Heart left ventricle (tissue), 16 donors: Measurements from ENCODE around the gene RPS6KA5. TPM values are rescaled to one million over a fixed set of nuclear protein-coding genes. Genes with fewer than 3 reads are reported as not detected.

Experiments
- ATAC-seq, 4 donors: fragments of 200-7000 bp; cut with Tn5 transposase; one replicate each; pipeline ENCODE4 v1.9.1; 2020 to 2022; ENCODE audit warnings: moderate library complexity in 4 of 4, mild to moderate bottlenecking in 3 of 4, moderate number of reproducible peaks in 1 of 4
- DNase-seq, 5 donors: peaks; one replicate each; pipeline ENCODE4 v3.0.0-alpha.2; 2020
- H3K27ac ChIP-seq, 12 donors: fragments of 200-600 bp; sonication (generic) in 4 of 12; one replicate each; pipeline versions ENCODE4 v1.5.0 to v1.8.0; 2016 to 2022; ENCODE audit warnings: mild to moderate bottlenecking in 2 of 12
- H3K27me3 ChIP-seq, 9 donors: fragments of 200-600 bp; sonication (generic) in 2 of 9; one replicate each; pipeline versions ENCODE4 v1.5.1 to v1.8.0; 2016 to 2022; ENCODE audit warnings: mild to moderate bottlenecking in 3 of 9
- H3K36me3 ChIP-seq, 9 donors: fragments of 200-600 bp; sonication (generic) in 2 of 9; one replicate each; pipeline versions ENCODE4 v1.5.0 to v1.8.0; 2018 to 2022; ENCODE audit warnings: mild to moderate bottlenecking in 2 of 9
- H3K4me1 ChIP-seq, 12 donors: fragments of 200-600 bp; sonication (generic) in 4 of 12; one replicate each; pipeline versions ENCODE4 v1.5.0 to v1.8.0; 2016 to 2022; ENCODE audit warnings: mild to moderate bottlenecking in 3 of 12
- H3K4me3 ChIP-seq, 12 donors: fragments of 200-600 bp; sonication (generic) in 4 of 12; one replicate each; pipeline versions ENCODE4 v1.5.0 to v1.8.0; 2017 to 2022; ENCODE audit warnings: mild to moderate bottlenecking in 9 of 12, moderate library complexity in 4 of 12
- H3K9me3 ChIP-seq, 12 donors: fragments of 200-600 bp; sonication (generic) in 4 of 12; one replicate each; pipeline versions ENCODE4 v1.5.0 to v1.8.0; 2016 to 2022; ENCODE audit warnings: mild to moderate bottlenecking in 1 of 12
- POLR2A ChIP-seq, 2 donors: fragments of 450-650 bp; IDR thresholded peaks; one replicate each; pipeline ENCODE4 v1.6.1; 2017; ENCODE audit warnings: antibody characterized with exemption in 2 of 2, mild to moderate bottlenecking in 2 of 2, moderate library complexity in 2 of 2
- WGBS, 4 donors: extraction: QIAGEN DNeasy Blood & Tissue Kit in 2 of 4; methylation state at CpG; one replicate each; pipeline versions ENCODE4 v1.1.5 to v1.1.7; 2013 to 2018; 5-methylcytosine and 5-hydroxymethylcytosine counted together
- intact Hi-C, 10 donors: fragments of 100-400 bp; cut with DNase I; formaldehyde crosslinking; loops; one replicate each; pipeline versions ENCODE4 v1.11.1 to v1.14.2; 2022
- polyA plus RNA-seq, 2 donors: library from polyadenylated mRNA; stranded (reverse); fragments of 200-250 nt; gene quantifications; one replicate each; pipeline ENCODE4 v1.2.3, GENCODE V29; 2013
- total RNA-seq, 9 donors: library from RNA; depleted of rRNA in 2 of 9; stranded (reverse); fragments of >200 nt in 2 of 9; fragmentation: NEBNext Ultra II Directional in 3 of 9; extraction: Animal tissue kit (Norgen Biotek cat#: 25700) in 3 of 9; gene quantifications; one replicate each; pipeline versions ENCODE4 v1.1.0 to v1.2.4, GENCODE V29; 2016 to 2023
- TF ChIP-seq, protein P1 (sequence below), 12 donors: fragments of 200-600 bp; sonication (generic) in 4 of 12; IDR thresholded peaks; one replicate each; pipeline versions ENCODE4 v1.5.0 to v1.8.0; 2018 to 2022; ENCODE audit warnings: antibody characterized with exemption in 12 of 12, mild to moderate bottlenecking in 5 of 12
- donor health status: ischemic (EF 13 %, LVEDD 7.1; RV severe dilation, severe dysfunction).
- donor health status: healthy with polysubstance abuse.
- donor health status: DM: no; HTN: yes; CAD: no.
- donor health status: DM: no; HTN: no; CAD: no.
- donor health status: ischemic (EF 25% LVEDD 6.9; RV normal size, moderate dysfunction).
- donor health status: ischemic (EF 25% LVEDD 5.7; RV mildly dilated, moderate dysfunction).
- donor health status: healthy.
- donor health status: DM: yes; HTN: yes; CAD: no.
- donor health status: ischemic (EF 35%, LVEDD 5.7; RV mildly dilated, moderate dysfunction).
- donor health status: nonischemic (EF 11% LVEDD 7.7; RV severe dilation, severe dysfunction).
- donor health status: DM: yes; HTN: yes; CAD: no.
- donor health status: PGD.
- donor health status: ischemic (EF 29% LVEDD 5.4; RV normal size, mild dysfunction).
- donor health status: nonischemic (EF 23%, LVEDD 6.1; RV moderate dilation, normal function).

Gene RPS6KA5
- total and polyA plus RNA-seq, 11 donors, result 0.72 to 13.3 (median 8.5) TPM

GRCh38 chr14:90805084-90805391 is 255.4 kb downstream of the RPS6KA5 start:
- 94 to 96% (median 95%) methylated on average over 9 to 13 of the region's 13 CpGs for WGBS, 4 donors
- no peak for DNase-seq
- Histone ChIP-seq H3K4me3 (no peak overlapping the region), H3K9me3 (no peaks in the 10 kb centered on the region), H3K4me1 (peaks cover 7 to 69% (median 47%) of the 10 kb centered on the region in 12 donors), H3K36me3 (no peaks in the 10 kb centered on the region), H3K27ac (peak overlapping the region in 3 of 12 donors; percentile 16 to 68 (median 59)), H3K27me3 (no peaks in the 10 kb centered on the region)
- TF ChIP-seq POLR2A (IDR thresholded peaks at IDR 0.05), result no peak
- TF ChIP-seq, protein P1, sequence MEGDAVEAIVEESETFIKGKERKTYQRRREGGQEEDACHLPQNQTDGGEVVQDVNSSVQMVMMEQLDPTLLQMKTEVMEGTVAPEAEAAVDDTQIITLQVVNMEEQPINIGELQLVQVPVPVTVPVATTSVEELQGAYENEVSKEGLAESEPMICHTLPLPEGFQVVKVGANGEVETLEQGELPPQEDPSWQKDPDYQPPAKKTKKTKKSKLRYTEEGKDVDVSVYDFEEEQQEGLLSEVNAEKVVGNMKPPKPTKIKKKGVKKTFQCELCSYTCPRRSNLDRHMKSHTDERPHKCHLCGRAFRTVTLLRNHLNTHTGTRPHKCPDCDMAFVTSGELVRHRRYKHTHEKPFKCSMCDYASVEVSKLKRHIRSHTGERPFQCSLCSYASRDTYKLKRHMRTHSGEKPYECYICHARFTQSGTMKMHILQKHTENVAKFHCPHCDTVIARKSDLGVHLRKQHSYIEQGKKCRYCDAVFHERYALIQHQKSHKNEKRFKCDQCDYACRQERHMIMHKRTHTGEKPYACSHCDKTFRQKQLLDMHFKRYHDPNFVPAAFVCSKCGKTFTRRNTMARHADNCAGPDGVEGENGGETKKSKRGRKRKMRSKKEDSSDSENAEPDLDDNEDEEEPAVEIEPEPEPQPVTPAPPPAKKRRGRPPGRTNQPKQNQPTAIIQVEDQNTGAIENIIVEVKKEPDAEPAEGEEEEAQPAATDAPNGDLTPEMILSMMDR (IDR thresholded peaks at IDR 0.05), result no peak
- intact Hi-C loops, result loop anchor here in 2 of 10 donors (5.0 kb wide), 2 partner anchors 43 to 103 kb away; no protein-coding TSS in a partner anchor
- no peak for ATAC-seq

GRCh38 chr14:90804292-90805083 is 256.0 kb downstream of the RPS6KA5 start:
- WGBS, 4 donors, result 78 to 88% (median 85%) methylated on average over 13 to 18 of the region's 18 CpGs
- intact Hi-C loops, result loop anchor here in 2 of 10 donors (5.0 kb wide), 2 partner anchors 42 to 102 kb away; no protein-coding TSS in a partner anchor
- peaks cover 7 to 63% (median 45%) of the 10 kb centered on the region in 12 donors for H3K4me1 ChIP-seq

DNA sequence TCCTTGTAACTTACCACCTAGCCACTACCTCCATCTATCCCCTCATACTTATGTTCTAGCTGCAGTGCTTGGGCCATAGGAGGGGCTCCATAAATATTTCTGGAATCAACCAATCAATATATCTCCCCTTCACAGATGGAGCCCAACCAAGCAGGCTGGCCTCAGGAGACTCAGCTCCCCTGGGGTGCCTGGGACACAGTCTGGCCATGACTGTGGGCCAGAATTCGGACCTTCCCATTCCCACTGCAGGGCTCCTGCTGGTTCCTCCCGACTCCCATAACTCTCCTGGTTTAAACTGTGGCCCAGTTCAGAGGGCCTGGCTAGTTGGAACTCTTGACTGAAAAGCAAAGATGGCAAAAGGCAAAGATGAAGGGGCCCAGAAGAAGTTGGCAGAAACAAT is 257.2 kb downstream of the RPS6KA5 start:
- no peaks in the 10 kb centered on the region for H3K36me3 ChIP-seq
- no peaks in the 10 kb centered on the region for H3K27me3 ChIP-seq
- H3K4me1 ChIP-seq, result peaks cover 7 to 53% (median 36%) of the 10 kb centered on the region in 12 donors
- no peaks in the 10 kb centered on the region for H3K9me3 ChIP-seq
- intact Hi-C loops, result no loop called here
- ATAC-seq, result no peak
- peak overlapping the region; percentile 4 to 73 (median 49) for H3K27ac ChIP-seq
- DNase-seq, result peak in 1 of 5 donors; percentile 39
- TF ChIP-seq POLR2A (IDR thresholded peaks at IDR 0.05), result no peak
- TF ChIP-seq, protein P1 (IDR thresholded peaks at IDR 0.05), result no peak
- 65 to 82% (median 69%) methylated on average over 2 of the region's 2 CpGs for WGBS, 4 donors
- no peak overlapping the region for H3K4me3 ChIP-seq

More at GRCh38 chr14:90804292-90805083, 256.0 kb downstream of the RPS6KA5 start:
- H3K4me3 ChIP-seq, result no peak overlapping the region
- H3K36me3 ChIP-seq, result no peaks in the 10 kb centered on the region
- no peaks in the 10 kb centered on the region for H3K27me3 ChIP-seq
- H3K9me3 ChIP-seq, result no peaks in the 10 kb centered on the region
- TF ChIP-seq POLR2A (IDR thresholded peaks at IDR 0.05), result no peak
- TF ChIP-seq, protein P1 (IDR thresholded peaks at IDR 0.05), result no peak
- DNase-seq, result peak in 1 of 5 donors; percentile 46
- H3K27ac ChIP-seq, result peak overlapping the region in 11 of 12 donors; percentile 4 to 73 (median 55)
- ATAC-seq, result no peak

GRCh38 chr14:90799420-90799819 is 261.0 kb downstream of the RPS6KA5 start:
- no peak overlapping the region for H3K27ac ChIP-seq
- 78 to 88% (median 85%) methylated on average over 5 of the region's 5 CpGs for WGBS, 4 donors
- H3K27me3 ChIP-seq, result no peaks in the 10 kb centered on the region
- no peak for TF ChIP-seq POLR2A (IDR thresholded peaks at IDR 0.05)
- TF ChIP-seq, protein P1 (IDR thresholded peaks at IDR 0.05), result no peak
- DNase-seq (peak in 1 of 5 donors; percentile 15), ATAC-seq (no peak)
- H3K4me1 ChIP-seq, result peaks cover under 1 to 53% (median 15%) of the 10 kb centered on the region in 12 donors
- no peaks in the 10 kb centered on the region for H3K9me3 ChIP-seq
- no peak overlapping the region for H3K4me3 ChIP-seq
- intact Hi-C loops, result no loop called here
- H3K36me3 ChIP-seq, result no peaks in the 10 kb centered on the region
